Stimulated activated CD8-positive, alpha-beta memory T cell treated with anti-CD3 and anti-CD28 coated beads, Interleukin-12 subunit alpha, Interleukin-12 subunit beta, amount 100 ng/mL, for 4 hours (primary cell): ENCODE data around the gene CELSR3.

Source experiments
- DNase-seq: peaks from one replicate; pipeline ENCODE4 v3.0.0-alpha.2; 2020; ENCODE audit warnings: low read depth

The CELSR3 gene

DNA sequence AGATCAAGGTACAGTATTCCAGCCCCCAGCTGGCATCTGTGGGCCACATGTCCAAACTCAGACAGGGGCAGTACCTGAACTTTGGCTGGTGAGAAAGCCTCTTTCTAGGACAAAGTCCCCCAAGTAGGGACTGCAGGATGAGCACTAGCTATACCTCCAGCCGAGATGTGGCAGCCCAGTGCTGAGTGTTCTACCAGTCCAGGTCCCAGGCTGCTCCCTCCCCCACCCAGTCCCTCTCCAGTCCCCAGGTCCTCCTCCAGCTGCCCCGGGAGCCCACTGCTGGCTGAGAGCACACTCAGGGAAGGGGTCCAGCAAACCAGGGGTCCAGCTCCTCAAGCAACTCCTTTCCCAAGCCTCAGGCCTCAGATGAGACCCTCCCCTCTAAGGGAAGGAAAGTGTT lies 28.9 kb downstream of the CELSR3 start:
- no peak for DNase-seq

DNA sequence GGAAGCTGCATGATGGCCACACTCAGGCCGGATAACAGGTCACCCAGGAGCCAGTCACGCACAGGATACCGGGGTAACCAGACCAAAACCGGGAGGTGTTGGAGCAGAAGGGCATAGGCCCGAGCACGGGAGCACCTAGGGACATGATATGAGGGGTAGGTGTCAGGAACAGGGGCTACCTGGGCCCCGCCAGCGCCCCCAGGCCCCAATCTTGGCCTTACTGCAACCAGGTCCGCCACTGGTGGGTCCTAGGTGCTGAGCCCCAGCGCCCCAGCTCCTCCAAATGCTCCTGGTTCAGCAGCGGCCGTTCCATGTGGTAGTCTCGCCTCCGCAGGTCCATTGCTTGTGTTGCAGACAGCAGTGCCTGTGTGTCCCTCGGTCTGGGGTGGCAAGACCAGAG lies 29.4 kb downstream of the CELSR3 start:
- DNase-seq: no peak

DNA sequence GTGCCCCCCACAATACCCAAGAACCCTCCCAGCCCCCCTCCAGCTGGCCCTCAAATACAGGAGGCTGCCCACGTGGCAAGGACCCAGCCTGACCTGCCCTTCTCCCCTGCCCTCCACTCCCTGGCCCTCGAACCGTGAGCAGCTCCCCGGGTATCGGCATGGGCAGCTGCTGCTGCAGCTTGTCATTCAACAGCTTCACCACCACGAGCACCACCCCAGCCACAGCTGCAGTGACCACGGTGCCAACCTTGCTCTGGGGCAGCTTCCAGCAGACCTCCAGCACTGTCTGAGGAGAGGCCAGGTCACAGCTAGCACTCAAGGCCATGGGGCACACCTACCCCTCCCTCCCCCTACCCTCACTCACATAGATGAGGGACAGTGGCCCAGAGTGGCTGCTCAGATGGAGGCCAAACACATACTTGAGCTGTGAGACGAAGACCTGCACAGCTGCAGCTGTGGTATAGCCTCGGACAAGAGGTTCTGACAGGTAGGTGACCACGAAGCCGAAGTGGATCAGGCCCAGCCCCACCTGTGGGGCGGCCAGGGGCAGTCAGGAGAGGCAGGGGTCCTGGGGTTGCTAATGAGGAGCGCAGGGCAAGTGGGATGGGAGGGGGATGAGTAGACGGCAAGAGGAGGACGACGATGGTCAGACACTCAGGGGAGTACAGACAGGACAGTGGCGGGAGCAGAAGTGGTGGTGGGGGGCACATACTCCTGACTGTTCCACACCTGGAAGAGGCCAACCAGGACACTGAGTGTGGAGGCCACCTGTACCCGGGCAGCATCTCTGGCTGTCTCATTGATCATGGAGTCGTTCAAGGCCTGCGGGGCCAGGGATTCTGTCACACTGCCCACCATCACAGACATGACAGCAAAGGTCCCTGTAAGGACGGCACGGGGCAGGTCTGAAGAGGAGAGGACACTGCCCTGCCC lies 30.9 kb downstream of the CELSR3 start:
- no peak for DNase-seq

DNA sequence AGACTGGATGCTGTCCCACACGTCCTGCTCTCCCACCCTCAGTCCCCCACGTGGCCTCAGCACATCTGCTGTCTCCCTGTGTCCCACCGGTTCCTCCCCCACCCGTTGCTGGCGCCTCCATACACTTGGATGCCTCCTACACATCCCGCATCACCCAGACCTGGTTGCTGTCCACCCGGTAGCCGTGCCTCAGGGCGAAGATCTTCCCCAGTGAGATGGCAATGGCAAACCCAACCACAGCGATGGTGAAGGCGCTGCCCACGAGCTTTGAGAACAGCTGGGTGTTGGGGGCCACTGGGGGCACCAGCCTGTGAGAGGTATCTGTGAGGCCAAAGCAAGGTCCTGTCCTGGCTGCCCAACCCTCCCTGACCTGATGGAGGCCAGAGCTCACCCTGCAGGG lies 31.9 kb downstream of the CELSR3 start:
- DNase-seq: no peak

DNA sequence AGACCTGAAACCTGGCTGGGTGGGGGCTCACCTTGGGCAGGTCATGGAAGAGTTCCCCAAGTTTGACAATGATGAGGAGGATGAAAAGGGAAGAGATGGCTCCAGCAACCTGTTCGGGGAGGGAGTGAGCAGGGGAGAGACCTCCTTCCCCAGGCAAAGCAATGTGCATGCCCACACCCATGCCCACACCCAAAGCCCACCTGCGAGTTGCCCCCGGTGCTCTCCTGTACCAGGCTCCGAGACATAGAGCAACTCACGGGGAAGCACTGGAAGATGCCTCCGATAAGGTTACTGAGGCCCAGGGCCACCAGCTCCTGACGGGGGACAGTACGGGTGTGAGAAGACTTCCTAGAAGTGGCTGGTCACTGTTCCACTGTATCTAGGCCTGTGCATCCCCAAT lies 32.3 kb downstream of the CELSR3 start:
- no peak for DNase-seq

DNA sequence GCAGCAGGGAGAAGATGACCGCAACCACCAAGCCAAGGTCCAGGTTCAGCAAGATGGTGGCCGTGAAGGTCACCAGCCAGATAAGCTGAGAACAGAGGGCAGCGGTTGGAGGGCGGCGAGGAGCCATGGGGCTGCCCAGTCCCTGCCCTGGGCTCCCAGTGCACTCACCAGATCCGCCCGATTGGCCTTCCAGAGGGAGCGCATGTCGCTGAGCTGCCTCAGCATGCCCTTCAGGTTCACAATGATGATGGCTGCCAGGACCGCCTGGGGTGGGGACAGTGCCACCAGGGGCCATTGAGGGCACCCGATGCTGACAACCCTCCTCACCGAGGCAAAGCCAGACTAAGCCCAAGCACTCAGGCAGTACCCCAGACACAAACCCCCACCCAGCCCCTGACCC lies 32.8 kb downstream of the CELSR3 start:
- DNase-seq: no peak

DNA sequence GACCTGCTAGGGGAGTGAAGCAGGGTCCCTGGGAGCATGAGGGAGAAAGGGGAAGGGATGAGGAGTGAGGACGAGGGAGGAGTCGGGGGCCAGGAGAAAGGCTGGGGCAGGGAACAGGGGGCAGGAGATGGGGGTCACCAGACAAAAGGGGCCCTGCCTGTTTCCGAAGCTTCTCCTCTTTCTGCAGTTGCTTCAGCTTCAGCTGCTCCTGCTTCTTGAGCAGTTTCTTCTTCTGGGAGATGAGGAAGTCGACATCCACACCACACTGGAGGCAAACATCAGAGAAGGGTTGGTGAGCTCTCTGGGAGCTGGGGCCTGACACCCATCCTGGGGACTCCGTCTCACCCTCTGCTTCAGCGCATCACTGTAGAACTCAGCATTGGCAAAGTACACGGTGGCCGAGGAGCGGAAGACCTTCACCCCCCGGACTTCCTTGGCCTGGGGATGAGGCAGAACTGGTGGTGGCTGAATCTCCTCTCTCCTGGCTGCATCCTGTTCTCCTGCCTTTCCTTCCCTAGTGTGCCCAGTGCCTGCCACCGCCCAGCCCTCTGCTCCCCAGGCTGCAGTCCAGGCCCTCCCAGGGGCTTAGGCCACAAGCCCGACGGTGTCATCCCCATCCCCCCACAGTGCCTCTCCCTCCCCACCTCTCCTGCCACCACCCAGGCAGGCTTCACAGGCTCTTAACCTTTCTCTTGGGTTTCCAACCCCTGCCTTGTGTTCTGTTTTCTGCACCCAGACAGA lies 34.2 kb downstream of the CELSR3 start:
- no peak for DNase-seq

DNA sequence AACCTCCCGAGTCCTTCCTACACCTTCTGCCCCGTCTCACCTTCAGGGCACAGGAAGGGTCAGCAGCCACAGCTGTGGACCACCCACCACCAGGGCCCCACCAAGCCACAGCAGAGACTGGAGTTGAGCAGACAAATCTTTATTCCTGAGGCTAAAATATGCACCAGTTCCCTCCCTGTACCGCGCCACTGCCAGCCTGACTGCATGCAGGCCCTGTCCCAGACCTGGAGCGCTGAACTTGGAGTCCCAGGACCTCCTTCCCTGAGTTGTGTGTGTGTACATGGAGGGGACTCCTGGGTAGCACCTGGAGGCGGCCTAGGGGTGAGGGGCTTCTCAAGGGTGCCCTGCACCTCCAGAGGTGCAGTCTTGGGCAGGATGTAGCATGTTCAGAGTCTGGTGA lies 37.1 kb downstream of the CELSR3 start:
- no peak for DNase-seq

DNA sequence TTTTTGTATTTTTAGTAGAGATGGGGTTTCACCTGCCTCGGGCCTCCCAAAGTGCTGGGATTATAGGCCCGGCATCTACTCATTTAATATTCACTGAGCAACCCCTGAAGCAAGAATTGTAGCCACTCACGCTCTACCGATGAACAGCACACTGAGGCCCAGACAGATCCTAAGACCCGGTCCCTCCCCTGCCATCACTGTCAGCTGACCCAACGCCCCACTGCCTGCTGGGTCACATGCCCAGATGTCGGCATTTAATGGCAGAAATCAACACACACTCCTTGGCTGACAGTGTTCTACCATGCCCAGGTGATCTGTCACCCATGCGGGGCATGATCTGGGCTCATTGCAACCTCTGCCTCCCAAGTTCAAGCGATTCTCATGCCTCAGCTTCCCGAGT lies 37.9 kb downstream of the CELSR3 start:
- DNase-seq: no peak

DNA sequence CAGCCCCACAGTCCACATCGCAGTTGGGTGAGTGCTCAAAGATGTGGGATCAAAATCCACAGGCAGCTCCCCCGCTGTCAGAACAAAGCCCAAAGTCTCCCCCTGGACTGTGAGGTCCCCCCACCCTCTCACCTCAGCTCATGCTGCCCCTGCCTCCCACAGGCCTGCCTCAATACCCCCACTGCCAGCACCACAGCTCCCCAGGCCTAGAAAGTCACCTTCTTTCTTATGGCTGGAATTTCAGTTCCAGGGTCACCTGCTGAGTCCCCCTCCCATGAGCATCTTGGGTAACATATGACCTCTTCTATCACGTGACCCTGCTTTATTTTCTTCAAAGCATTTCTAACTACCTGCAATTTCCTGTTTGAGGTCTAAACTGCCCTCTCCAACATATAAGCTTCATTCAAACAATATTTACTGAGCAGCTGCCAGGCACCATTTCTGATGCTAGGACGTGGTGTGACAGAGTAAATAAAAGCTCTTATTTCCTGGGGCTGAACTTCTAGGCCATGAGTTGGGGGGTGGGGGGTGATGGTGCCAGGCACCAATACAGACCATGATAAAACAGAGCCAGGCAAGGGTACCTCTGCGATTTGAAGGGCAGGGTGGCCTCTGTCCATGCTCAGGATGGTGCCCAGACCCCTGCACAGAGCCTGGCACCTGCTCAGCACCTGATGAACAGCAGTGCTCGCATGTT lies 38.7 kb downstream of the CELSR3 start:
- no peak for DNase-seq

DNA sequence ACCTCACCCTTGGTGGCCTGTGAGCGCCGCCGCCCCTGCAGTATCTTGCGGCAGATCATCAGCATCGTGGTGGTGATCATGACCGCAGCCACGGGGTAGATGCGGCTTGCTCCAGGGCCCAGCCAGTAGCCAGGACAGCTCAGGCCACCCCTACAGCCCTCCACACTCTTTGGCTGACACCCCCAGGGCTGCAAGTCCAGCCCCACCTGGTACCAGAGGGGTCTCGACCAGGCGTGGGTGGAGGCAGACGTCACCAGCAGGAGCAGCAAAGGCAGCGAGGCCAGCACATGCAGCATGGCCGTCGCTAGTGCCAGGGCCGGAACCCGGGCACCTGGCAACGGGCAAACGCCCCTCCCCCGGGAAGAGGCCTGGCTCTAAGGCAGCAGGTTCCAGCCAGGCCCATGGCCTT lies 41.2 kb downstream of the CELSR3 start, which contains the start of gene TMEM89:
Gene TMEM89, minus strand, starts transcription at position 309 of the 409 bp plus-strand sequence. Its CDS starts 13 bp downstream, at position 296.
- no peak for DNase-seq

DNA sequence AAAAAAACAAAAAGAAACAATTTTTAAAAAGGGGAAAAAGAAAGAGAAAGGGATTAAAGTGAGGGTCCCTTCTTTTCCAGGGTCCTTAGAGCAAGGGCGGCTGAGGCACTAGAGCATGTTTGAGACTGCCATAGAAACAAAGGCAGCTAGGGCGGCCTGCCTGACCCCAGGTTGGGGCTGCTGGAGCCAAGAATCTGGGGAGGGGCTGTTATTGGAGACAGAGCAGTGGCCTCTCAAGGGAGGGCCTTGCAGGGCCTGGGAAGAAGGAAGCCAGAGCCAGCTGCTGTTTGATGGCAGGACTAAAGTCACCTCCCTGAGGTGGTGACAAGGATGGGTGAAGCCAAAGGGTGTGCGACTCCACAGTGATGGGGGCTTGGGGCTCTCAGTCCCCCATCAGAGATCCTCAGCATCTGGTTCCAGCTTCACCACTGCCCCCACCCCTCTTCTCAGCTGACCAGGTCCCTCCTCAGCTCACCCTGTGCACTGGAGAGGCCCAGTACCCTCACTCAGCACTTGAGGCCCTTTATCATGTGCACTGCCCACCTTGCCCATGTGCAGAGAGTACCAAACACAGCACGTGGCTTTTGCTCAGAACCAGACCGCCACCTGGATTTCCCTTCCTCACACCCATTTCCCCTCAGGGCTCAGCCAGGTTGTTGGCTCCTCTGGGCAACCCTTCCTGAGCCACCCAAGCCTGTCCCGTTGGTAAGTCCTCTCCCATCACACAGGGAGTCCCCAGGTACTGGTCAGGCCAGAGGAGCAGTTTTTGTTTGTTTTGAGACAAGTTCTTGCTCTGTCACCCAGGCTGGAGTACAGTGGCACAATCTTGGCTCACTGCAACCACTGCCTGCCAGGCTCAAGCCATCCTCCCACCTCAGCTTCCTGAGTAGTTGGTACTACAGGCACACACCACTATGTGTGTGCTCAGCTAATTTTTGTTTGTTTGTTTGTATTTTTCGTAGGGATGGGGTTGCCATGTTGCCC lies 42.9 kb downstream of the CELSR3 start:
- no peak for DNase-seq

DNA sequence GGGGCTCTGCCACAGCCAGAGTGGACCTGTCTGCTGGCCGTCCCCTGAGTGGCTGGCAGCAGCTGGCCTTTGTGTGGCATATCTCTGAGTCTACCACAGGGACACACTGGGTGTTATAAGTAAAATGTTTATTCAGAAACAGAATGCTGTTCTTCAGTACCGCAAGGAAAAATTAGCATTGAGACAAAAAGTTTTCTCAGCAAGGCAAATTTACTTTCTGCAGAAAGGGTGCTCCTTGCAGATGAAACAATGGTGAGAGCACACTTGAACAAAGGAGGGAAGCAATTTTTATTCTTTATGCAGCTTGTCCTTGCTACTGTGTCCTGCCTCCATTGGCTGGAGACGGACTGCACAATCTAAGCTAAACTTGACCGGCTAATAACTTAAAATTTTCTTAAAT lies 45.1 kb downstream of the CELSR3 start:
- no peak for DNase-seq

DNA sequence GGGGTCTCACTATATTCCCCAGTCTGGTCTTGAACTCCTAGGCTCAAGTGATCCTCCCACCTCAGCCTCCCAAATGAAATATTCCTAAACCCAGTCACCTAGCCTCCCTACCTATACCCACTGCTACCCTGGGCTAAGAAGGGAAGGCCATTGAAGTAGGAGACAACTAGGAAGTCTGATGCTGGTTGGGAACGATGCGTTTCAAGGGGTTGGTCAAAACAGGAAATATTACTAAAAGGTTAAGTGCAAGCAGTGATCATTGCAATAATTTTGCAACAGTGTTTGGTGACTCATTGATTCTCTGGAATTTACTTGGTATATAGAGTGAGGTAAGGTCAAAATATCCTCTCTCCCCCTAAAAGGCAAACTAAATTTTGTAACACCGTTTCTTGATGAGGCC lies 48.6 kb downstream of the CELSR3 start:
- no peak for DNase-seq

DNA sequence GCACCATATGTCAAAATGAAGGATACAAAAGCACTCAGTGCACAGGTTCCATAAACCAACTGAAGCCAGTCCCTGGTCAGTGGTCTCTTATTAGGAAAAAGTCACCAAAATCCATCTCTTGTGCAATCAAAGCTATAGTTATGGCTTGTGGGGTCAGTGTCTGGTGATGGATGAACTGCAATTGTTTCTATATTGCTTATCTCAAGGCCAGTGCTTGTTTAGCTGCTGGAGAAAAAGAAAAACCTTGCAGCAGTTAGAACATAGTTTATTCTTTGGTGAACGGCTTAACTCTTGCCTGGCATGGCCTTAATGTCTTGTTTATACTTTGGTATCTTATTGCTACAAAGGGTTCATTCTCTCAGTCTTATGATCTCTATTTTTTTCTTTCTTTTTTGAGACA lies 50.4 kb downstream of the CELSR3 start:
- no peak for DNase-seq

DNA sequence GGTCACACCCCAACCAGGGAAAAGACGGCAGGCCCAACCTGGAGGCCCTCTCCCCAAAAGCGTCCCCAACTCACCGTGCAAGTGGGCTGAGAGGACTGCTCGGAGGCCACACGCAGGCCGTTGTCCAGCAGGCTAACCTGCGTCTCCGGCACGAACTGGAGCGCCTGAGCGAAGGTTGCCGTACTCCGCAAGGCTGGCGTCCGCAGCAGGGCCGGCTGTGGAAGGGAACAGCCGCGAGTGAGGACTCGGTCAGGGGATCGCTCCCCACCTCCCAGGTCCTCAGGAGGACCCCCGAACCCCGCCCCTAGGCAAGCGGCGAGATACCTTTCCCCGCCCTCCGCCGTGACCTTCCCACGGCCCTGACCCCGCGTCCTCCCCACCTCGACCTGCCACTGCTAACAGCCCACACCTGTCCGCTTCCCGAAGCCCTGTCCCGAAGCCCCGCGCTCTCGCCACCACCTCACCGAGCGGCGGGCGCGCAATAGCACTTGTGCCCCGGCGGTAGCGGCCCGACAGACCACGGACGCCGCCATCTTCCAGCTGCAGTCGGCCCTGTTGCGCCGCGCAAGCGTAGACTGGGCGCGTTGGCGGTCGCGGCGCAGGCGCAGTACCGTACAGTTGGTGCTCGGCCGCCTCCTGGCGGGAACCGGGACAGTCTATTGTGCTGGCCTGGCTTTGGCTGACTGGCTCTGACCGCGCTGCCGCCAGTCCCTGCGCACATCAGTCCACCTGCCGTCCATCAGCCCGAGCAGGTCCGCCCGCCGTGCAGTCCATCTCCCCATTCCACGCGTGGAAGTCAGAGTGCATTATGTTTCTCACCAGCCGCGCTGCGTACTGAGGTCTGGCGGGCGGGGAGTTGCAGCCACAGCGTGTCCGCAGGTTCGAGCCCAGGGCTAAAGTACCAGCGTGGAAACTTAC lies 53.3 kb downstream of the CELSR3 start, which contains the start of gene UQCRC1:
Gene UQCRC1, minus strand, starts transcription at position 559 of the 918 bp plus-strand sequence. Its CDS starts 26 bp downstream, at position 533.
- DNase-seq: peak; percentile 87

DNA sequence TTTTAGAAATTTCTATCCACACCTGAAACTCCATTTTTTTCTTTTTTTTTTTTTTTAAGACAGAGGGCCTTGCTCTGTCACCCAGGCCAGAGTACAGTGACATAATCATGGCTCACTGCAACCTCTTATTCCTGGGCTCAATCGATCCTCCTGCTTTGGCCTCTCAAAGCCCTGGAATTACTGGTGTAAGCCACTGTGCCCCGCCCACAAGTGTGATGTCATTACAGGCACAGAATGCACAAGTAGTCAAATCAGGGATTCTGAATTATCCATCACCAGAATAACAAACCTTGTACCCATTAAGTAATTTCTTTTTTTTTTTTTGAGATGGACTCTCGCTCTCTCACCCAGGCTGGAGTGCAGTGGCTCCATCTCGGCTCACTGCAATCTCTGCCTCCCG lies 55.2 kb downstream of the CELSR3 start:
- no peak for DNase-seq

DNA sequence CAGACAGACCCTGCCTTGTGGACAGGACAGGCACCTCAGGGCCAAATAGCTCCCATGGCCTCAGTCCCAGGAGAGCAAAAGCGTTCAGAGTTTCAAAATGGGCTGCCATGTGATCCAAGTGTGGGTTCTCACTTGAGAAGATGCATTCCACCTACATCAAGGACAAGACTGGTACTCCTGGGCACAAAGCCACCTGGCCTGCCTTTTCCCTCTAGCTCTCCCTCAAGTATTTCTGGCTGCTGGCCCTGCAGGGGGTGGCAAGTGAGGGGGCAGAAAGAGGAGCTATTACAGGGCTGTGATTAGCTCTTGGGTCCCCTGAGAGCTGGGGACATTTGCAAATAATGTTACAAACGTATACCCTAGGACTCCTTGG lies 61.1 kb downstream of the CELSR3 start:
- DNase-seq: no peak

DNA sequence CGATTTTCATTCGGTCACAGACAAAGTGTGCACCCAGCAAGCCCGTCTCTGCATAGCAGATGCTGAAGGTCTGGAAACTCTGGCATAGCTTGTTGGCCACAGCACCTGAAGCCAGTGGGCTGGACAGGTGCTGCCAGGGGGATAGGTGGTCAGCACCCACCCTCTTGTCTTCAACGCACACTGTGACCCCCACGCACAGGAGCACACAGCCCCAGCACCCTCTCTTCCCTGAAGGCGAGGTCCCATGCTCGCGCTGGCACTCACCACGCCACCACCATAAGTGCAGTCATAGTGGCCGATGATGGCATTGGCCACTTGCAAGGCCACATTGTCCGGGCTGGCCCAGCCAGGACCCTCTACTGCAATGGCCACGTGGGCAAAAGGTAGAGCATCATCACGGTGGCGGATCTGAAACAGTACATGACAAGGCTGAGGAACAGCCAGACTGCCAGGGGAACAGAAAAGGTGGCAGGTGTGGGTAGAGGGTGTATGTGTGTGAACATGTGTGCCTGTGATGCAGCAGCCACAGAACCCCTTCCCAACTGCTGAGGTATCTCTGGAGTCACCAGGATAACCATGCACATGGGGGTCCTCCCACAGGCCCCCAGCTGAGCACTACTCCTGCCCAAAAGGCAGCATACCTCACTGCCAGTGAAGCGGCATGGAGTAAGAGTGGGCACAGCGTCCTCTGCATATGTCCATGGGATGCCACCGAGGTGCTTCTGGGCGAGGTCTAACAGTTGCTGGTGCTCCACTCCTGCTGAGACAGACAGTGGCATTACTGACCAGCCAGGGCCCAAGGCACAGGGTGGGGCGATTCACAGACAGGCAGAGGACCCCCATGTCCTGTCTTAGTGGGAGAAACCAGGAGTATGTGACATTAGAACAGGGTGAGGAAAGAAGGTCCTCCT lies 61.7 kb downstream of the CELSR3 start:
- DNase-seq: no peak
